BJ (cell line): Measurements from ENCODE around the gene CAV3. TPM values are rescaled to one million over a fixed set of nuclear protein-coding genes. Genes with fewer than 3 reads are reported as not detected.
A peak's percentile ranks its signal among the peaks of the same experiment; 100 is the strongest.

Experiments
- CTCF ChIA-PET: fragments of 350-600 bp; formaldehyde crosslinking; extraction: SDS; loops from one replicate; lab custom pipeline; 2021; ENCODE audit warnings: antibody characterized with exemption, inconsistent platforms; lab: Yijun Ruan, JAX
- POLR2A ChIA-PET: fragments of 300-600 bp; sonication (Branson Sonifier 250); formaldehyde crosslinking; extraction: SDS; loops from one replicate; lab custom pipeline; 2021; ENCODE audit warnings: antibody characterized with exemption; lab: Charles Lee
- DNase-seq: peaks from one replicate; pipeline ENCODE4 v3.0.0-alpha.2; 2011; ENCODE audit warnings: low read depth
- H3K27me3 ChIP-seq: 2 replicates; pipeline ENCODE4 v1.6.0; 2011; ENCODE audit warnings: low read length; ENCODE audit not compliant: control insufficient read depth, insufficient read depth
- H3K36me3 ChIP-seq: 2 replicates; pipeline ENCODE4 v1.5.1; 2011; ENCODE audit warnings: low read length; ENCODE audit not compliant: control insufficient read depth, insufficient read depth
- H3K4me3 ChIP-seq: 2 replicates; pipeline ENCODE4 v1.5.1; 2011; ENCODE audit warnings: low read depth, mild to moderate bottlenecking, control low read depth, low read length
- CTCF ChIP-seq: IDR thresholded peaks from 2 replicates; pipeline ENCODE4 v1.5.1; 2011; ENCODE audit warnings: low read depth, mild to moderate bottlenecking, control low read depth, inconsistent platforms, low read length, moderate library complexity; ENCODE audit not compliant: insufficient read depth
- polyA plus RNA-seq: library from polyadenylated mRNA; depleted of rRNA; stranded (reverse); fragments of >200 nt; gene quantifications from 2 replicates; pipeline ENCODE4 v1.2.3, GENCODE V29; 2011

CAV3 gene
- polyA plus RNA-seq, 1 experiment, result 0.05 TPM

GRCh38 chr3:8757551-8758518, 24.2 kb downstream of the CAV3 start:
- Histone ChIP-seq H3K4me3 (no peak overlapping the region), H3K27me3 (no peaks in the 10 kb centered on the region), H3K36me3 (peaks cover 27% of the 10 kb centered on the region)
- TF ChIP-seq CTCF, result peak; percentile 36
- CTCF ChIA-PET, result interaction anchor here (0.9 to 1.0 kb wide), 2 partner anchors 12 to 151 kb away, joined by 3 to 4 read pairs; partner anchors contain the start of gene OXTR
- DNase-seq, result peak; percentile 87
- POLR2A ChIA-PET, result interaction anchor here (0.7 to 1.4 kb wide), 2 partner anchors 9 to 131 kb away, joined by 7 read pairs; no protein-coding TSS in a partner anchor

GRCh38 chr3:8759038-8759707, 25.6 kb downstream of the CAV3 start:
- Histone ChIP-seq H3K36me3 (peaks cover 28% of the 10 kb centered on the region), H3K4me3 (no peak overlapping the region), H3K27me3 (no peaks in the 10 kb centered on the region)
- TF ChIP-seq CTCF, result no peak
- POLR2A ChIA-PET, result interaction anchor here (0.5 to 1.4 kb wide), 2 partner anchors 71 to 129 kb away, joined by 6 to 7 read pairs; no protein-coding TSS in a partner anchor
- no peak for DNase-seq
- CTCF ChIA-PET, result interaction anchor here (1.1 kb wide), 1 partner anchor 10 kb away, joined by 4 read pairs; the partner anchor contains the start of gene OXTR

- ChIA-PET CTCF (interaction anchor here (1.0 to 1.4 kb wide), 2 partner anchors 9 to 96 kb away, joined by 3 to 8 read pairs; partner anchors contain the start of gene OXTR), POLR2A (interaction anchor here (1.0 kb wide), 1 partner anchor 10 kb away, joined by 3 read pairs; the partner anchor contains the start of gene OXTR)
- no peak overlapping the region for H3K4me3 ChIP-seq
- DNase-seq, result no peak
- peaks cover 29% of the 10 kb centered on the region for H3K36me3 ChIP-seq
- H3K27me3 ChIP-seq, result no peaks in the 10 kb centered on the region
- no peak for TF ChIP-seq CTCF
Observed at GRCh38 chr3:8760091-8760490, 26.5 kb downstream of the CAV3 start.

- POLR2A ChIA-PET, result interaction anchor here (0.5 to 1.0 kb wide), 2 partner anchors 9 to 634 kb away, joined by 3 read pairs; partner anchors contain the start of gene OXTR
- no peak for DNase-seq
- no peak overlapping the region for H3K4me3 ChIP-seq
- H3K36me3 ChIP-seq, result peaks cover 29% of the 10 kb centered on the region
- H3K27me3 ChIP-seq, result no peaks in the 10 kb centered on the region
- no peak for TF ChIP-seq CTCF
- CTCF ChIA-PET, result interaction anchor here (1.0 to 1.4 kb wide), 2 partner anchors 9 to 97 kb away, joined by 3 to 8 read pairs; partner anchors contain the start of gene OXTR
Observed at GRCh38 chr3:8760506-8760905, 26.9 kb downstream of the CAV3 start.

- Histone ChIP-seq H3K4me3 (no peak overlapping the region), H3K36me3 (peaks cover 28% of the 10 kb centered on the region), H3K27me3 (no peaks in the 10 kb centered on the region)
- no peak for TF ChIP-seq CTCF
- ChIA-PET POLR2A (no interaction called here), CTCF (interaction anchor here (1.4 to 1.7 kb wide), 2 partner anchors 98 to 320 kb away, joined by 5 to 8 read pairs; no protein-coding TSS in a partner anchor)
- DNase-seq, result no peak
Observed at GRCh38 chr3:8761866-8762265, 28.3 kb downstream of the CAV3 start.
